ENCODE measurements around the gene CNN3.
A peak's percentile ranks its signal among the peaks of the same experiment; 100 is the strongest.

- TF ChIP-seq CTCF (IDR thresholded peaks at IDR 0.05; ENCODE audit: extremely low read depth in 1 of 2, insufficient read depth in 1 of 2, low read depth in 1 of 2, low read length in 2 of 2) (no peak), POLR2AphosphoS5 (IDR thresholded peaks at IDR 0.05; ENCODE audit: insufficient read depth, low read depth, low read length) (no peak), POLR2A (IDR thresholded peaks at IDR 0.05; ENCODE audit: low read depth, low read length) (no peak), EZH2 (IDR thresholded peaks at IDR 0.05; ENCODE audit: borderline replicate concordance, low read depth, low read length, severe bottlenecking) (no peak), MYC (IDR thresholded peaks at IDR 0.05; ENCODE audit: low read depth, low read length) (no peak), MAX (IDR thresholded peaks at IDR 0.05; ENCODE audit: insufficient read depth, insufficient read length) (no peak), FOS (IDR thresholded peaks at IDR 0.05; ENCODE audit: borderline replicate concordance, insufficient read depth, low read length) (peak; percentile 84), JUN (IDR thresholded peaks at IDR 0.05; ENCODE audit: borderline replicate concordance, insufficient read depth, insufficient read length, low read depth) (peak; percentile 13), GATA2 (IDR thresholded peaks at IDR 0.05; ENCODE audit: insufficient read depth, insufficient read length, low read depth, low read length) (no peak)
Observed at GRCh38 chr1:94876362-94876761, 50.5 kb downstream of the CNN3 start.

Measured in endothelial cell of umbilical vein (primary cell).